ENCODE measurements around the gene DIPK1C. TPM values are rescaled to one million over a fixed set of nuclear protein-coding genes. Genes with fewer than 3 reads are reported as not detected.

DIPK1C gene
- total and polyA plus RNA-seq, 9 of the 15 experiments (the other 6 are each of a cell fraction or from before 2014, with no cell fraction given) = 0.04 to 0.32 (median 0.15) TPM; not detected in 2

GRCh38 chr18:74440808-74441427 is 16.2 kb downstream of the DIPK1C start:
- intact Hi-C loops (cut with micrococcal nuclease) = no loop called here
- POLR2A ChIA-PET = no interaction called here

More at GRCh38 chr18:74440808-74441427, 16.2 kb downstream of the DIPK1C start:
- FAIRE-seq (no peak), DNase-seq (ENCODE audit: extremely low read depth in 1 of 4, low spot score in 3 of 4) (no peak), ATAC-seq (no peak)
- CTCF ChIA-PET (ENCODE audit: low intra/inter-chr PET ratio) = no interaction called here
- no peaks in the 10 kb centered on the region for H3K4me1 ChIP-seq (replicated peaks in 1 of 2; ENCODE audit: control insufficient read depth in 2 of 2, insufficient read depth in 2 of 2, low read length in 2 of 2)
- no peak overlapping the region for H3K9ac ChIP-seq (ENCODE audit: insufficient read depth in 1 of 2, low read depth in 2 of 2, low read length in 2 of 2)
- BruUV-seq (replicated peaks) = no TSS peak
- no peaks in the 10 kb centered on the region for H3K9me1 ChIP-seq (ENCODE audit: control insufficient read depth, insufficient read depth, low read length)
- H3K79me2 ChIP-seq (ENCODE audit: control insufficient read depth, insufficient read depth, low read length) = no peaks in the 10 kb centered on the region
- 0% methylated on average over 8 of the region's 9 CpGs for WGBS (ENCODE audit: insufficient coverage, low coverage, missing lambda C conversion rate)
- no peak overlapping the region for H2AFZ ChIP-seq (ENCODE audit: low read depth, low read length)
- no peaks in the 10 kb centered on the region for H4K20me1 ChIP-seq (replicated peaks; ENCODE audit: control insufficient read depth, insufficient read depth, low read length)
- no peak overlapping the region for H3K4me3 ChIP-seq
- no peaks in the 10 kb centered on the region for H3K36me3 ChIP-seq (ENCODE audit: control insufficient read depth, insufficient read depth, low read length)
- no peak overlapping the region for H3K27ac ChIP-seq (ENCODE audit: extremely low read depth, low read depth, low read length)
- in situ Hi-C loops (cut with MboI) = no loop called here
- no peaks in the 10 kb centered on the region for H3K9me3 ChIP-seq (replicated peaks; ENCODE audit: control insufficient read depth, insufficient read depth, low read depth, low read length)
- TF ChIP-seq ZNF212 (CRISPR knock-in tag; IDR thresholded peaks at IDR 0.05) = no peak
- no peak for TF ChIP-seq E2F3 (CRISPR knock-in tag; IDR thresholded peaks at IDR 0.05)
- TF ChIP-seq NUFIP1 (IDR thresholded peaks at IDR 0.05; ENCODE audit: partially characterized antibody) = no peak
- TF ChIP-seq HCFC1 (IDR thresholded peaks at IDR 0.05; ENCODE audit: low read depth, low read length) = no peak
- TF ChIP-seq HNRNPH1 (optimal IDR thresholded peaks at IDR 0.05; ENCODE audit: low read depth, low read length) = no peak
- TF ChIP-seq HDAC6 (IDR thresholded peaks at IDR 0.05; ENCODE audit: low read depth, low read length) = no peak
- TF ChIP-seq ATF2 (CRISPR knock-in tag; IDR thresholded peaks at IDR 0.05) = no peak
- TF ChIP-seq GATAD2B (IDR thresholded peaks at IDR 0.05; ENCODE audit: borderline replicate concordance) = no peak
- H3K27me3 ChIP-seq (ENCODE audit: control insufficient read depth in 2 of 2, insufficient read depth in 2 of 2, low read length in 2 of 2) = peaks cover 30 to 62% of the 10 kb centered on the region in 2 experiments
- no peak overlapping the region for H3K4me2 ChIP-seq (ENCODE audit: insufficient read depth, low read length)
